GM18526 (cell line): Measurements from ENCODE around the gene AOC3.

Experiments
- POLR2A ChIP-seq: IDR thresholded peaks from 3 replicates; pipeline ENCODE4 v1.6.1; 2011; ENCODE audit not compliant: insufficient read length; ENCODE audit errors: extremely low read depth

The AOC3 gene

GRCh38 chr17:42833767-42834422 lies 17.1 kb upstream of the AOC3 start:
- TF ChIP-seq POLR2A: no peak

DNA sequence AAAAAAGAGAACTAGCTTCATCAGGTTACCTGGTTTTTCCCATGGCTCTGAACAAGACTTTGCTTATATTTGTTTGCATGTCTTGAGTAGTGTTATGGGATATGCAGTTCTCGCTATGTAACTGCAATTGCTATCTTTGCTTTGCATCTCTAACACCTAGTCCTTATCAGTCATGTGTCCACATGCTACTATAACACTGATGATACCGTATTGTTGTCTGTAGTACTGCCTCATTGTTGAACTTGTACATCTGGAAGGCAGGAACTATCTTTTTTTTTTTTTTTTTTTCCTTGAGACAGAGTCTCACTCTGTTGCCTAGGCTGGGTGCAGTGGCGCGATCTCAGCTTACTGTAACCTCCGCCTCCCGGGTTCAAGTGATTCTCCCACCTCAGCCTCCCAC lies 15.3 kb upstream of the AOC3 start:
- TF ChIP-seq POLR2A: no peak

- TF ChIP-seq POLR2A: no peak
Observed at GRCh38 chr17:42841975-42842685, 8.9 kb upstream of the AOC3 start.

DNA sequence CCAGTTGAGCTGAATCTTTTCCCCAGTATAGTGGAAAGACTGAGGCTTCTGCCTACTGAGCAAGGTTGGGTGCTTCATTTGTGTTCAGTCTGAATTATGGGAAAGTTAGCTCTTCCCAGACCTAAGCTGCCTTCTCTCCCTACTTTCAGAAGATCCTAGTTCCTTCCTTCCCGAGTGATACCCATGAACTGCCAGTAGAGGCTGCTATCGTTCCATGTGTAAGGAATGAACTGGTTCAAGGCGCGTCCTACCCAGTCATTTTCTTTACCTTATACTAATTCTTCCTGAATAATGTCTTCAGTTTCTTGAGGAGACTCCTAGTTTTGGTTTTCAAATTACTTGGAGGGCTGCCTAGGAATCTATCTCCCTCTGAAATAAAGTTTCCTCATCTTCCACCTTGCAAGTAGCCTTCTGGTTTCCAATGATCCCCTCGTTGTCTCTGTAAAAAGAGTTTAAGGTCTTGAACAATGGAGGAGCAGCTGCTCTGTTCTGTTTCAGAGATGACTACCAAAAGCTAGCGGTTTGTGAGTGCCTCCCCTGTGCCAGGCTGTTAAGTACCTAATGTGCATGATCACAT lies 7.6 kb upstream of the AOC3 start:
- no peak for TF ChIP-seq POLR2A

DNA sequence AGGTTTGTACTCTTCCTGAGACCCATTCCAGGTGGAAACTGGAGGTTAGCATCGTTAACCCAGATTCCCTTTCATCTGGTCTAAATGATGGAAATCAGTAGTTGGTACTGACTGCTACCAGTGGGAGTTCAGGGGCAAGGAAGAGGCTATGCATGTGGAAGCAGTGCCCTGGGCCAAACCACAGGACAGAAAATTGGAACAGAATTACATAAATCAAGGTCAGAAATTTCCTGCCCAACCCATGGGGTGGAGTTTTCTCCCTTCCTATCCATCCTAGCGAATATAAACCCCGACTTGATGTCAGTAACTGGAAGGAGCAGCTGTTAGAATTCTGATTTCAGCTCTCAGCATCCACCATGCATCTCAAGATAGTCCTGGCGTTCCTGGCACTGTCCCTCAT lies 6.7 kb upstream of the AOC3 start, which contains the start of gene AOC2:
TSS of gene AOC2 (plus strand) at position 310 of the 400 bp plus-strand sequence. CDS start at position 357, 47 bp downstream.
- no peak for TF ChIP-seq POLR2A

DNA sequence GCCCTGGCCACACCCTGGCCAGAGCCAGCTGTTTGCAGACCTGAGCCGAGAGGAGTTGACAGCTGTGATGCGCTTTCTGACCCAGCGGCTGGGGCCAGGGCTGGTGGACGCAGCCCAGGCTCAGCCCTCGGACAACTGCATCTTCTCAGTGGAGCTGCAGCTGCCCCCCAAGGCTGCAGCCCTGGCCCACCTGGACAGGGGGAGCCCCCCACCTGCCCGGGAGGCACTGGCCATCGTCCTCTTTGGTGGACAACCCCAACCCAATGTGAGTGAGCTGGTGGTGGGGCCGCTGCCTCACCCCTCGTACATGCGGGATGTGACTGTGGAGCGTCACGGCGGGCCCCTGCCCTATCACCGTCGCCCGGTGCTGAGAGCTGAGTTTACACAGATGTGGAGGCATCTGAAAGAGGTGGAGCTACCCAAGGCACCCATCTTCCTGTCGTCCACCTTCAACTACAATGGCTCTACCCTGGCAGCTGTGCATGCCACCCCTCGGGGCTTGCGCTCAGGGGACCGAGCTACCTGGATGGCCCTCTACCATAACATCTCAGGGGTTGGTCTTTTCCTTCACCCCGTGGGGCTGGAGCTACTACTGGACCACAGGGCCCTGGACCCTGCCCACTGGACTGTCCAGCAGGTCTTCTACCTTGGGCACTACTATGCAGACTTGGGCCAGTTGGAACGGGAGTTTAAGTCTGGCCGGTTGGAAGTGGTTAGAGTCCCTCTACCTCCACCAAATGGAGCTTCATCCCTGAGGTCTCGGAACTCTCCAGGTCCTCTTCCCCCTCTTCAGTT lies 6.0 kb upstream of the AOC3 start:
- TF ChIP-seq POLR2A: no peak

DNA sequence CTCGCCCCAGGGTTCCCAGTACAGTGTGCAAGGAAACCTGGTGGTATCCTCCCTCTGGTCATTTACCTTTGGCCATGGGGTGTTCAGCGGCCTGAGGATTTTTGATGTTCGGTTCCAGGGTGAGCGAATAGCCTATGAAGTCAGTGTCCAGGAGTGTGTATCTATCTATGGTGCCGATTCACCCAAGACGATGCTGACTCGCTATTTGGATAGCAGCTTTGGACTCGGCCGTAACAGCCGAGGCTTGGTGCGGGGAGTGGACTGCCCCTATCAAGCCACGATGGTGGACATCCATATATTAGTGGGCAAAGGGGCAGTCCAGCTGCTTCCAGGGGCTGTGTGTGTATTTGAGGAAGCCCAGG lies 5.5 kb upstream of the AOC3 start:
- TF ChIP-seq POLR2A: no peak

DNA sequence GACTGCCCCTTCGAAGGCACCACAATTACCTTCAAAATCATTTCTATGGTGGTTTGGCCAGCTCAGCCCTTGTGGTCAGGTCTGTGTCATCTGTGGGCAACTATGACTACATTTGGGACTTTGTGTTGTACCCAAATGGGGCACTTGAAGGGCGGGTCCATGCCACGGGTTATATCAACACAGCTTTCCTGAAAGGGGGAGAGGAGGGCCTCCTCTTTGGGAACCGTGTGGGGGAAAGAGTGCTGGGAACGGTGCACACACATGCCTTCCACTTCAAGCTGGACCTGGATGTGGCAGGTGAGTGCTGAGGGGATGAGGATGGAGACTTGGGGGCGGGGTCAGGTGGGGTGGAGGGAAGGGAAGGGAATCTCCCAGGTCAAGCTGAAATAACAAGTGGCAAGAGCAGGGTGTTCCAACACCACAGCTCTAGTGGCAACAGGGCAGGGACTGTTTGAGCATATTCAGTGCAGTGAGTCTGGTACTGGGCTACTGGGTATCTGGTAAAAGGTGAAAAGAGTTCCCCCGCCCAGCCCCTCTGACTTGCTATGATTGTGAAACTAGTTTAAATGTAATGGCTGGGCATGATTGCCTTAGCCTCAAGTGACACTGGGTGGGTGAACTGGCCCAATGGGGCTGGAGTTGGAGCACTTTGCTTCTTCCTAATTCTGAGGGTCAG lies 4.9 kb upstream of the AOC3 start:
- TF ChIP-seq POLR2A: no peak

- TF ChIP-seq POLR2A: no peak
Observed at GRCh38 chr17:42846594-42847280, 4.3 kb upstream of the AOC3 start.

GRCh38 chr17:42848093-42848492 lies 2.9 kb upstream of the AOC3 start:
- no peak for TF ChIP-seq POLR2A

DNA sequence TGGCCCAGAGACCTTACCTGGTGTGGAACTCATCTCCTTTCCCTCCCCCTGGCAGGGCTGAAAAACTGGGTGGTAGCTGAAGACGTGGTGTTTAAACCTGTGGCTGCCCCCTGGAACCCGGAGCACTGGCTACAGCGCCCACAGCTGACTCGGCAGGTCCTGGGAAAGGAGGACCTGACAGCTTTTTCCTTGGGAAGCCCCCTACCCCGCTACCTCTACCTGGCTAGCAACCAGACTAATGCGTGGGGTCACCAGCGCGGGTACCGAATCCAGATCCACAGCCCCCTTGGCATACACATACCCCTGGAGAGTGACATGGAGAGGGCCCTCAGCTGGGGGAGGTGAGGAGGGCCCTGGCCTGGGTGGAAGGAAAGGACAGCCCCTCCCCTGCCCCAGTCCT lies 2.0 kb upstream of the AOC3 start:
- TF ChIP-seq POLR2A: no peak

DNA sequence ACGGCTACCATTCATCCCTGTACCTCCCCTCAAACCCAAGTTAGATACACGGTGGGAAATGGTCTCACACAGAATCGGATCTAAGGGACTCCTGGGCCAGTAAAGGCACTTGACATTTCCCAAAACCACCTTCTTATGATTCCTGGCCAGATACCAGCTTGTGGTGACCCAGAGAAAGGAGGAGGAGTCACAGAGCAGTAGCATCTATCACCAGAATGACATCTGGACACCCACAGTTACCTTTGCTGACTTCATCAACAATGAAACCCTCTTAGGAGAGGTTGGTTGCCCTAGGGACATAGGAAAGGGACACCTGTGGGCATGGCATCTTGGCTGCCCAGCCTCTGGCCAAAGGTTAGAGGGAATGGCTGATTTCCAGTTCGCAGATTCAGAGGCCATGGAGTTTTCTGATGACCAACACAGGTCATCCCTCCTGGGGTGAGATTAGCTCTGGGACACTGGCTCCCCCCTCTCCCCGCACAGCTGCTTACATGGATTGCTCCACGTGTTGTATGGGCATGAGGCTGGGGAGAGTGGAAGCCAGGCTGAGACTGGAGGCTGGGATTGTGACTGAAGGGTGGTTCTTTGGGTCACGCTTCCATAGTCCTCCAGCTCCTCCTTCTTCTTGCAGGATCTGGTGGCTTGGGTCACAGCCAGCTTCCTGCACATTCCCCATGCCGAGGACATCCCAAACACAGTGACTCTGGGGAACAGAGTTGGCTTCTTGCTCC lies 1.4 kb upstream of the AOC3 start:
- no peak for TF ChIP-seq POLR2A

DNA sequence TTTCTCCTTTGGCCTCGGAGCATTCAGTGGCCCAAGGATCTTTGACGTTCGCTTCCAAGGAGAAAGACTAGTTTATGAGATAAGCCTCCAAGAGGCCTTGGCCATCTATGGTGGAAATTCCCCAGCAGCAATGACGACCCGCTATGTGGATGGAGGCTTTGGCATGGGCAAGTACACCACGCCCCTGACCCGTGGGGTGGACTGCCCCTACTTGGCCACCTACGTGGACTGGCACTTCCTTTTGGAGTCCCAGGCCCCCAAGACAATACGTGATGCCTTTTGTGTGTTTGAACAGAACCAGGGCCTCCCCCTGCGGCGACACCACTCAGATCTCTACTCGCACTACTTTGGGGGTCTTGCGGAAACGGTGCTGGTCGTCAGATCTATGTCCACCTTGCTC lies 1.4 kb downstream of the AOC3 start:
- TF ChIP-seq POLR2A: no peak

DNA sequence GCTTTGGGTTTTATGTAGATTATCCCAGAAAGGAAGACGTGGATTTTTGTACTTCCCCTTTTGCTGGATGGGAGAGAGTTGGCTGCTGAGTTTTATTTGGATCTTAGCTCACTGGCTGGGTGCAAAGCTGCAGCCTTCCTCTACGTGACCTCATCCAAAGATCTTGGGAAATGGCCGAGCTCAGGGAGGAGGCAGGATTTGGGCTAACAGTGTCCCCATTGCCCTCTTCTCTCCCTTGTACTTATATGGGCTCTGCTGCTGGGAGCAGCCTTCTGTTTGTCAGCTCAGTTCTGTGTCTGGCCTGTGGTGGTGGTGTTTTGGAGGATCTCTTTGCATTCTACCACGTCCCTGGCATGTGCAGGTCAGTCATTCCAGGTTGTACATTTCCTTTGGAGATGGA lies 2.0 kb downstream of the AOC3 start:
- TF ChIP-seq POLR2A: no peak
